ENCODE data around the gene NHEJ1. TPM values are rescaled to one million over a fixed set of nuclear protein-coding genes. Genes with fewer than 3 reads are reported as not detected.

The NHEJ1 gene
- total and polyA plus RNA-seq, 2 donors (not counting 3 experiments of a cell fraction or from before 2014, with no cell fraction given): 12.8 to 12.9 TPM

- Histone ChIP-seq H3K4me1 (ENCODE audit: control insufficient read depth, extremely low read depth, insufficient read depth, low read length) (no peaks in the 10 kb centered on the region), H3K27me3 (ENCODE audit: control insufficient read depth in 2 of 2, insufficient read depth in 2 of 2, low read length in 2 of 2) (no peaks in the 10 kb centered on the region), H3K79me2 (ENCODE audit: control insufficient read depth, insufficient read depth, low read length) (no peaks in the 10 kb centered on the region), H3K9me1 (replicated peaks; ENCODE audit: control insufficient read depth, extremely low read depth, insufficient read depth, low read length) (peaks cover 3% of the 10 kb centered on the region), H3K9me3 (replicated peaks; ENCODE audit: control insufficient read depth, insufficient read depth, low read length) (no peaks in the 10 kb centered on the region), H3K27ac (ENCODE audit: insufficient read depth, low read depth, low read length) (no peak overlapping the region), H3K36me3 (ENCODE audit: control insufficient read depth in 2 of 2, extremely low read depth in 1 of 2, insufficient read depth in 2 of 2, low read length in 2 of 2) (no peaks in the 10 kb centered on the region), H2AFZ (ENCODE audit: low read depth, low read length) (no peak overlapping the region), H3K9ac (replicated peaks; ENCODE audit: extremely low read depth, insufficient read depth, low read length) (no peak overlapping the region), H3K4me3 (replicated peaks in 1 of 3; ENCODE audit: insufficient read depth in 1 of 3, low read depth in 1 of 3, low read length in 3 of 3) (no peak overlapping the region), H4K20me1 (replicated peaks; ENCODE audit: control insufficient read depth, extremely low read depth, insufficient read depth, low read length) (no peaks in the 10 kb centered on the region), H3K4me2 (ENCODE audit: insufficient read depth, low read length) (no peak overlapping the region)
- TF ChIP-seq, protein P1, sequence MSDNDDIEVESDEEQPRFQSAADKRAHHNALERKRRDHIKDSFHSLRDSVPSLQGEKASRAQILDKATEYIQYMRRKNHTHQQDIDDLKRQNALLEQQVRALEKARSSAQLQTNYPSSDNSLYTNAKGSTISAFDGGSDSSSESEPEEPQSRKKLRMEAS (IDR thresholded peaks at IDR 0.05; ENCODE audit: insufficient read depth, insufficient read length): no peak
- TF ChIP-seq JUN (IDR thresholded peaks at IDR 0.05; ENCODE audit: borderline replicate concordance, insufficient read depth, insufficient read length, low read depth) (no peak), EZH2 (IDR thresholded peaks at IDR 0.05; ENCODE audit: borderline replicate concordance, low read depth, low read length, severe bottlenecking) (no peak), GATA2 (IDR thresholded peaks at IDR 0.05; ENCODE audit: insufficient read depth, insufficient read length, low read depth, low read length) (no peak), FOS (IDR thresholded peaks at IDR 0.05; ENCODE audit: borderline replicate concordance, insufficient read depth, low read length) (no peak), MYC (IDR thresholded peaks at IDR 0.05; ENCODE audit: low read depth, low read length) (no peak), POLR2A (IDR thresholded peaks at IDR 0.05; ENCODE audit: low read depth, low read length) (no peak), POLR2AphosphoS5 (IDR thresholded peaks at IDR 0.05; ENCODE audit: insufficient read depth, low read depth, low read length) (no peak)
- TF ChIP-seq, protein P2, sequence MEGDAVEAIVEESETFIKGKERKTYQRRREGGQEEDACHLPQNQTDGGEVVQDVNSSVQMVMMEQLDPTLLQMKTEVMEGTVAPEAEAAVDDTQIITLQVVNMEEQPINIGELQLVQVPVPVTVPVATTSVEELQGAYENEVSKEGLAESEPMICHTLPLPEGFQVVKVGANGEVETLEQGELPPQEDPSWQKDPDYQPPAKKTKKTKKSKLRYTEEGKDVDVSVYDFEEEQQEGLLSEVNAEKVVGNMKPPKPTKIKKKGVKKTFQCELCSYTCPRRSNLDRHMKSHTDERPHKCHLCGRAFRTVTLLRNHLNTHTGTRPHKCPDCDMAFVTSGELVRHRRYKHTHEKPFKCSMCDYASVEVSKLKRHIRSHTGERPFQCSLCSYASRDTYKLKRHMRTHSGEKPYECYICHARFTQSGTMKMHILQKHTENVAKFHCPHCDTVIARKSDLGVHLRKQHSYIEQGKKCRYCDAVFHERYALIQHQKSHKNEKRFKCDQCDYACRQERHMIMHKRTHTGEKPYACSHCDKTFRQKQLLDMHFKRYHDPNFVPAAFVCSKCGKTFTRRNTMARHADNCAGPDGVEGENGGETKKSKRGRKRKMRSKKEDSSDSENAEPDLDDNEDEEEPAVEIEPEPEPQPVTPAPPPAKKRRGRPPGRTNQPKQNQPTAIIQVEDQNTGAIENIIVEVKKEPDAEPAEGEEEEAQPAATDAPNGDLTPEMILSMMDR (IDR thresholded peaks at IDR 0.05; ENCODE audit: extremely low read depth in 1 of 2, insufficient read depth in 1 of 2, low read depth in 1 of 2, low read length in 2 of 2): no peak
- ChIA-PET CTCF (interaction anchor here (0.7 to 4.6 kb wide), 5 partner anchors 10 to 100 kb away, joined by 3 to 22 read pairs (median 5); no protein-coding TSS in a partner anchor), POLR2A (no interaction called here)
- no peak for DNase-seq (ENCODE audit: low read depth, low spot score)
- BruUV-seq (replicated peaks): no TSS peak
- intact Hi-C loops (cut with micrococcal nuclease) (no loop called here), dilution Hi-C loops (cut with MboI; ENCODE audit: extremely low pct_ligation_motif_present, low sequenced_read_pairs) (no loop called here)
- FAIRE-seq: no peak
Measured at GRCh38 chr2:219129589-219129988, 31.0 kb downstream of the NHEJ1 start.
